ENCODE data around the gene JPH3. TPM values are rescaled to one million over a fixed set of nuclear protein-coding genes. Genes with fewer than 3 reads are reported as not detected.
A peak's percentile ranks its signal among the peaks of the same experiment; 100 is the strongest.

The JPH3 gene
- polyA plus RNA-seq, 2 of the 4 experiments (the other 2 are of a cell fraction), result 0.36 to 1.6 TPM

GRCh38 chr16:87688876-87689815 is 86.8 kb downstream of the JPH3 start (continued):
- no peak for TF ChIP-seq REST (IDR thresholded peaks at IDR 0.05)
- TF ChIP-seq CHD2 (IDR thresholded peaks at IDR 0.05; ENCODE audit: low read length, partially characterized antibody), result no peak
- no peak for TF ChIP-seq JUN (IDR thresholded peaks at IDR 0.05)

- no peak for ATAC-seq
- Histone ChIP-seq H3K4me2 (no peak overlapping the region), H3K9me3 (no peaks in the 10 kb centered on the region), H3K4me3 (no peak overlapping the region), H3K27ac (no peak overlapping the region), H3K4me1 (no peaks in the 10 kb centered on the region)
- CTCF ChIA-PET, result interaction anchor here (1.2 to 1.8 kb wide), 2 partner anchors 11 to 12 kb away, joined by 4 to 7 read pairs; no protein-coding TSS in a partner anchor
- TF ChIP-seq KDM1A (IDR thresholded peaks at IDR 0.05; ENCODE audit: low read depth) (no peak), RNF2 (IDR thresholded peaks at IDR 0.05; ENCODE audit: borderline replicate concordance, low read depth) (no peak), CHD4 (IDR thresholded peaks at IDR 0.05; ENCODE audit: borderline replicate concordance) (no peak), CHD2 (IDR thresholded peaks at IDR 0.05; ENCODE audit: low read length, partially characterized antibody) (no peak), POLR2A (IDR thresholded peaks at IDR 0.05; ENCODE audit: low read length) (no peak), JUNB (IDR thresholded peaks at IDR 0.05) (no peak), TP53 (CRISPR knock-in tag; IDR thresholded peaks at IDR 0.05) (no peak), ATOH8 (CRISPR knock-in tag; IDR thresholded peaks at IDR 0.05; ENCODE audit: low read depth) (no peak)
- POLR2A ChIA-PET, result no interaction called here
- no peak for DNase-seq (ENCODE audit: low read depth in 1 of 2, low spot score in 1 of 2)
- 70% methylated on average over 25 of the region's 46 CpGs for WGBS (ENCODE audit: missing lambda C conversion rate)
- FAIRE-seq, result no peak
These were observed 87.7 kb downstream of the JPH3 start for GRCh38 chr16:87689956-87690465.

GRCh38 chr16:87690911-87691685 is 88.8 kb downstream of the JPH3 start:
- Histone ChIP-seq H3K27ac (no peak overlapping the region), H3K4me2 (no peak overlapping the region), H3K4me1 (no peaks in the 10 kb centered on the region), H3K4me3 (no peak overlapping the region), H3K9me3 (no peaks in the 10 kb centered on the region)
- ChIA-PET POLR2A (no interaction called here), CTCF (interaction anchor here (1.8 kb wide), 1 partner anchor 11 kb away, joined by 7 read pairs; no protein-coding TSS in a partner anchor)
- TF ChIP-seq E2F6 (IDR thresholded peaks at IDR 0.05; ENCODE audit: borderline replicate concordance, low read depth), result no peak
- no peak for TF ChIP-seq EP300 (IDR thresholded peaks at IDR 0.05)
- TF ChIP-seq CEBPB (IDR thresholded peaks at IDR 0.05), result no peak
- 54% methylated on average over 17 of the region's 33 CpGs for WGBS (ENCODE audit: missing lambda C conversion rate)
- ATAC-seq (0 out of 6 replicates have a peak, but pooled peaks of 1 of the 2 experiments have one; percentile 7), DNase-seq (ENCODE audit: low read depth in 1 of 2, low spot score in 1 of 2) (no peak), FAIRE-seq (no peak)
